A549 (cell line): ENCODE results near the gene CCDC88B. TPM values are rescaled to one million over a fixed set of nuclear protein-coding genes. Genes with fewer than 3 reads are reported as not detected.

ENCODE experiments used
- ATAC-seq, 2 experiments: fragments of 200-7000 bp in 1 of 2; fragments of >200 bp in 1 of 2; cut with Nextera tagmentation in 1 of 2; cut with Tn5 transposase in 1 of 2; 3 replicates each; pipeline versions ENCODE4 v1.8.0 to v1.9.1; 2018 to 2020; ENCODE audit warnings: mild to moderate bottlenecking in 1 of 2, moderate library complexity in 1 of 2
- CTCF ChIA-PET: fragments of 300-600 bp; sonication (Branson Sonifier 250); formaldehyde crosslinking; extraction: SDS; loops from one replicate; lab custom pipeline; 2021; ENCODE audit warnings: antibody characterized with exemption, inconsistent platforms; lab: Yijun Ruan, JAX
- POLR2A ChIA-PET: fragments of 350-600 bp; formaldehyde crosslinking; extraction: SDS; loops from one replicate; lab custom pipeline; 2021; ENCODE audit warnings: antibody characterized with exemption, inconsistent platforms; lab: Yijun Ruan, JAX
- DNase-seq, 2 experiments: peaks; one replicate each; pipeline versions ENCODE4 v3.0.0 to v3.0.0-alpha.2; 2011 to 2016; ENCODE audit warnings: low read depth in 1 of 2, low spot score in 1 of 2
- FAIRE-seq: peaks from 2 replicates; lab custom pipeline; 2011; peaks lifted over from hg19 to GRCh38; lab: Jason Lieb, UNC
- H3K27ac ChIP-seq, 2 experiments: fragments of >200 bp; sonication (Bioruptor Twin); formaldehyde crosslinking; 3 replicates each; pipeline ENCODE4 v1.5.1; 2016 to 2017
- H3K4me1 ChIP-seq: fragments of >200 bp; sonication (Bioruptor Twin); formaldehyde crosslinking; 3 replicates; pipeline ENCODE4 v1.6.1; 2016
- H3K4me2 ChIP-seq: fragments of >200 bp; sonication (Bioruptor Twin); formaldehyde crosslinking; 3 replicates; pipeline ENCODE4 v1.6.1; 2016
- H3K4me3 ChIP-seq: fragments of >200 bp; sonication (Bioruptor Twin); formaldehyde crosslinking; 3 replicates; pipeline ENCODE4 v1.5.1; 2016
- H3K9me3 ChIP-seq: fragments of >200 bp; sonication (Bioruptor Twin); formaldehyde crosslinking; 3 replicates; pipeline ENCODE4 v1.6.1; 2016
- CHD2 ChIP-seq: fragments of 150-350 bp; IDR thresholded peaks from 2 replicates; pipeline ENCODE4 v1.6.1; 2014; ENCODE audit warnings: low read length; ENCODE audit not compliant: partially characterized antibody
- EHMT2 ChIP-seq: fragments of 200-600 bp; sonication (generic); IDR thresholded peaks from 2 replicates; pipeline ENCODE4 v1.6.1; 2016; ENCODE audit warnings: antibody characterized with exemption, low read depth, mild to moderate bottlenecking, moderate library complexity
- ESRRA ChIP-seq: fragments of 150-350 bp; IDR thresholded peaks from 2 replicates; pipeline ENCODE4 v1.6.1; 2014; ENCODE audit warnings: mild to moderate bottlenecking, low read length, borderline replicate concordance
- FOSB ChIP-seq: fragments of 250-450 bp; sonication (Bioruptor Pico); IDR thresholded peaks from 2 replicates; pipeline ENCODE4 v1.5.0; 2020; ENCODE audit warnings: mild to moderate bottlenecking, moderate library complexity
- FOXS1 ChIP-seq: fragments of 250-450 bp; sonication (Bioruptor Pico); IDR thresholded peaks from 2 replicates; pipeline ENCODE4 v1.5.0; 2020; ENCODE audit warnings: mild to moderate bottlenecking, moderate library complexity
- HOXA7 ChIP-seq: fragments of 250-450 bp; sonication (Bioruptor Pico); IDR thresholded peaks from 2 replicates; pipeline ENCODE4 v1.5.0; 2020; ENCODE audit warnings: mild to moderate bottlenecking, moderate library complexity
- HOXB13 ChIP-seq: fragments of 250-450 bp; sonication (Bioruptor Pico); IDR thresholded peaks from 2 replicates; pipeline ENCODE4 v1.5.0; 2020; ENCODE audit warnings: low read depth, mild to moderate bottlenecking, moderate library complexity
- JUN ChIP-seq, 2 experiments: fragments of >200 bp; sonication (Bioruptor Twin); formaldehyde crosslinking; IDR thresholded peaks; 2 replicates in 1 of 2; 3 replicates in 1 of 2; pipeline ENCODE4 v1.6.1; 2016 to 2017
- KDM1A ChIP-seq: fragments of 200-600 bp; sonication (generic); IDR thresholded peaks from 2 replicates; pipeline ENCODE4 v1.6.1; 2016; ENCODE audit warnings: low read depth, mild to moderate bottlenecking
- PHF8 ChIP-seq: fragments of 200-600 bp; sonication (generic); IDR thresholded peaks from 2 replicates; pipeline ENCODE4 v1.6.1; 2016; ENCODE audit warnings: low read depth, mild to moderate bottlenecking, antibody characterized with exemption, moderate library complexity, borderline replicate concordance
- RAD21 ChIP-seq, 2 experiments: fragments of >200 bp in 1 of 2; sonication (Bioruptor Twin) in 1 of 2; formaldehyde crosslinking in 1 of 2; IDR thresholded peaks in 1 of 2; conservative IDR thresholded peaks in 1 of 2; 2 replicates in 1 of 2; 3 replicates in 1 of 2; pipeline ENCODE4 v1.6.1; 2012 to 2018; ENCODE audit warnings: inconsistent platforms in 1 of 2
- SMC3 ChIP-seq: fragments of >200 bp; sonication (Bioruptor Twin); formaldehyde crosslinking; IDR thresholded peaks from 3 replicates; pipeline ENCODE4 v1.6.1; 2018; ENCODE audit warnings: inconsistent platforms
- TP53 ChIP-seq: fragments of 250-450 bp; sonication (Bioruptor Pico); IDR thresholded peaks from 2 replicates; pipeline ENCODE4 v1.5.0; 2021; ENCODE audit warnings: mild to moderate bottlenecking, moderate library complexity
- ZC3H11A ChIP-seq: fragments of 450-650 bp; IDR thresholded peaks from 2 replicates; pipeline ENCODE4 v1.6.1; 2014; ENCODE audit warnings: antibody characterized with exemption, mild to moderate bottlenecking
- ZNF302 ChIP-seq: fragments of 250-450 bp; sonication (Bioruptor Pico); IDR thresholded peaks from 2 replicates; pipeline ENCODE4 v1.9.0; 2021; ENCODE audit warnings: inconsistent platforms, mild to moderate bottlenecking, moderate library complexity
- WGBS: methylation state at CpG from one replicate; pipeline ENCODE4 v1.1.6; 2017; ENCODE audit errors: missing lambda C conversion rate; 5-methylcytosine and 5-hydroxymethylcytosine counted together
- polyA plus RNA-seq, 4 experiments: library from polyadenylated mRNA; depleted of rRNA in 3 of 4; stranded (reverse); fragments of >200 nt; fragmentation: RNase III in 1 of 4; extraction: RNeasy Plus Mini Kit Qiagen cat#74134 plus additional on column Dnase treatment in 1 of 4; gene quantifications; 2 replicates in 3 of 4; 3 replicates in 1 of 4; pipeline ENCODE4 v1.2.3, GENCODE V29; 2011 to 2017
- TF ChIP-seq, protein P1 (sequence below): fragments of >200 bp; sonication (Bioruptor Twin); formaldehyde crosslinking; IDR thresholded peaks from 3 replicates; pipeline ENCODE4 v1.5.1; 2016
- TF ChIP-seq, protein P2 (sequence below): fragments of 200-600 bp; sonication (generic); IDR thresholded peaks from 2 replicates; pipeline ENCODE4 v1.6.1; 2016; ENCODE audit warnings: antibody characterized with exemption, mild to moderate bottlenecking, moderate library complexity
- TF ChIP-seq, protein P3 (sequence below): fragments of >200 bp; sonication (Bioruptor Twin); formaldehyde crosslinking; IDR thresholded peaks from 2 replicates; pipeline ENCODE4 v1.6.1; 2016
- TF ChIP-seq, protein P4 (sequence below): IDR thresholded peaks from 2 replicates; pipeline ENCODE4 v1.6.1; 2012; ENCODE audit warnings: low read depth, borderline replicate concordance
- TF ChIP-seq, protein P5 (sequence below): fragments of 450-650 bp; IDR thresholded peaks from 2 replicates; pipeline ENCODE4 v1.6.1; 2014; ENCODE audit warnings: antibody characterized with exemption
- TF ChIP-seq, protein P6 (sequence below): fragments of 250-450 bp; sonication (Bioruptor Pico); IDR thresholded peaks from 2 replicates; pipeline ENCODE4 v1.5.0; 2020; ENCODE audit warnings: low read depth, mild to moderate bottlenecking, moderate library complexity

Gene CCDC88B
- polyA plus RNA-seq, 2 of the 4 experiments (the other 2 are of a cell fraction), result 4.8 to 8.8 TPM

DNA sequence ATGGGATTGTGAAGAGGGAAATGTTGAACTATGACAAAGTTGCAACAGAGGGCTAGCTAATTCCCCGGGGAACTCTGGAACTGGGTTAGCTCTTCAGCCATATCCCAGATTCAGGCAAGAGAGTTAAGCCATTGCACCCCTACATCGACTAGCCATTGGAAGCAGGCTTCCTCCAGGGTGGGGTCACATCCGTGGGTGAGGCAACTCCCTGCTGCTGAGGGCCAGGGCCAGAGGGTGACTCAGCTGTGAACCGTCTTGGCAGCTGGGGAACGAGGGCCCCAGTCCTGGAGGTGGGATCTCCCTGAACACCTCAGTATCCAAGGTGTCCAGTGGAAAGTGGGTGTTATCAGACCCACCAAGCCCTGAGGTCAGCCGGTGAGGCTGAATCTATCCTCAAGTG, 60.1 kb downstream of the CCDC88B start:
- DNase-seq, result no peak
- H3K4me3 ChIP-seq, result no peak overlapping the region
- CTCF ChIA-PET, result interaction anchor here (1.2 to 1.4 kb wide), 2 partner anchors 43 to 252 kb away, joined by 3 read pairs; no protein-coding TSS in a partner anchor

DNA sequence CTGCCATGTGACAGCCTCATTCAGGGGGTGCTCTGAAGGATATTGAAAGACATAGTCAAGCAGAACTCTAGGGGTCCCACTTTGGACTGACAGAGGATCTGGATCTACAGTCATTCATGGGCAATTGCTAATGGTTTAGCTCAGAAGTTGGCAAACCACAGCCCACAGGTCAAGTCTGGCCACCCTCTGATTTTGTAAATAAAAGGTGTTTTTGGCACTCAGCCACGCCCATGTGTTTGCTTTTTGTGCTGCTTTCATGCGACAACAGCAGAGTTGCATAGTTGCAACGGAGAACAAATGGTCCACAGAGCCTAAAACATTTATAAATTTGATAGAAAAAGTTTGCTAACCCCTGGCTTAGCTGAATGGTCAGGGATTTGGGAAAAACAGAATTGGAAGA, 60.7 kb downstream of the CCDC88B start:
- POLR2A ChIA-PET, result no interaction called here
- DNase-seq (no peak), FAIRE-seq (no peak), ATAC-seq (no peak)
- Histone ChIP-seq H3K9me3 (peaks cover 12% of the 10 kb centered on the region), H3K27ac (no peak overlapping the region), H3K4me2 (no peak overlapping the region), H3K4me3 (no peak overlapping the region), H3K4me1 (0 out of 3 replicates have a peak, but pooled peaks cover 8% of the 10 kb centered on the region)
- CTCF ChIA-PET, result interaction anchor here (1.2 to 1.4 kb wide), 2 partner anchors 44 to 252 kb away, joined by 3 read pairs; no protein-coding TSS in a partner anchor
- WGBS, result 22% methylated on average over 3 of the region's 3 CpGs
- no peak for TF ChIP-seq SMC3
- no peak for TF ChIP-seq EHMT2
- TF ChIP-seq, protein P1, sequence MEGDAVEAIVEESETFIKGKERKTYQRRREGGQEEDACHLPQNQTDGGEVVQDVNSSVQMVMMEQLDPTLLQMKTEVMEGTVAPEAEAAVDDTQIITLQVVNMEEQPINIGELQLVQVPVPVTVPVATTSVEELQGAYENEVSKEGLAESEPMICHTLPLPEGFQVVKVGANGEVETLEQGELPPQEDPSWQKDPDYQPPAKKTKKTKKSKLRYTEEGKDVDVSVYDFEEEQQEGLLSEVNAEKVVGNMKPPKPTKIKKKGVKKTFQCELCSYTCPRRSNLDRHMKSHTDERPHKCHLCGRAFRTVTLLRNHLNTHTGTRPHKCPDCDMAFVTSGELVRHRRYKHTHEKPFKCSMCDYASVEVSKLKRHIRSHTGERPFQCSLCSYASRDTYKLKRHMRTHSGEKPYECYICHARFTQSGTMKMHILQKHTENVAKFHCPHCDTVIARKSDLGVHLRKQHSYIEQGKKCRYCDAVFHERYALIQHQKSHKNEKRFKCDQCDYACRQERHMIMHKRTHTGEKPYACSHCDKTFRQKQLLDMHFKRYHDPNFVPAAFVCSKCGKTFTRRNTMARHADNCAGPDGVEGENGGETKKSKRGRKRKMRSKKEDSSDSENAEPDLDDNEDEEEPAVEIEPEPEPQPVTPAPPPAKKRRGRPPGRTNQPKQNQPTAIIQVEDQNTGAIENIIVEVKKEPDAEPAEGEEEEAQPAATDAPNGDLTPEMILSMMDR, result no peak
- TF ChIP-seq HOXB13 (CRISPR knock-in tag), result no peak
- no peak for TF ChIP-seq ZC3H11A
- TF ChIP-seq ESRRA, result no peak
- TF ChIP-seq, protein P2, sequence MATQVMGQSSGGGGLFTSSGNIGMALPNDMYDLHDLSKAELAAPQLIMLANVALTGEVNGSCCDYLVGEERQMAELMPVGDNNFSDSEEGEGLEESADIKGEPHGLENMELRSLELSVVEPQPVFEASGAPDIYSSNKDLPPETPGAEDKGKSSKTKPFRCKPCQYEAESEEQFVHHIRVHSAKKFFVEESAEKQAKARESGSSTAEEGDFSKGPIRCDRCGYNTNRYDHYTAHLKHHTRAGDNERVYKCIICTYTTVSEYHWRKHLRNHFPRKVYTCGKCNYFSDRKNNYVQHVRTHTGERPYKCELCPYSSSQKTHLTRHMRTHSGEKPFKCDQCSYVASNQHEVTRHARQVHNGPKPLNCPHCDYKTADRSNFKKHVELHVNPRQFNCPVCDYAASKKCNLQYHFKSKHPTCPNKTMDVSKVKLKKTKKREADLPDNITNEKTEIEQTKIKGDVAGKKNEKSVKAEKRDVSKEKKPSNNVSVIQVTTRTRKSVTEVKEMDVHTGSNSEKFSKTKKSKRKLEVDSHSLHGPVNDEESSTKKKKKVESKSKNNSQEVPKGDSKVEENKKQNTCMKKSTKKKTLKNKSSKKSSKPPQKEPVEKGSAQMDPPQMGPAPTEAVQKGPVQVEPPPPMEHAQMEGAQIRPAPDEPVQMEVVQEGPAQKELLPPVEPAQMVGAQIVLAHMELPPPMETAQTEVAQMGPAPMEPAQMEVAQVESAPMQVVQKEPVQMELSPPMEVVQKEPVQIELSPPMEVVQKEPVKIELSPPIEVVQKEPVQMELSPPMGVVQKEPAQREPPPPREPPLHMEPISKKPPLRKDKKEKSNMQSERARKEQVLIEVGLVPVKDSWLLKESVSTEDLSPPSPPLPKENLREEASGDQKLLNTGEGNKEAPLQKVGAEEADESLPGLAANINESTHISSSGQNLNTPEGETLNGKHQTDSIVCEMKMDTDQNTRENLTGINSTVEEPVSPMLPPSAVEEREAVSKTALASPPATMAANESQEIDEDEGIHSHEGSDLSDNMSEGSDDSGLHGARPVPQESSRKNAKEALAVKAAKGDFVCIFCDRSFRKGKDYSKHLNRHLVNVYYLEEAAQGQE, result no peak
- TF ChIP-seq FOSB (CRISPR knock-in tag), result no peak
- no peak for TF ChIP-seq FOXS1 (CRISPR knock-in tag)
- TF ChIP-seq KDM1A, result no peak
- no peak for TF ChIP-seq PHF8
- TF ChIP-seq HOXA7 (CRISPR knock-in tag), result no peak

More for the DNA sequence above, 60.1 kb downstream of the CCDC88B start:
- TF ChIP-seq, protein P3, sequence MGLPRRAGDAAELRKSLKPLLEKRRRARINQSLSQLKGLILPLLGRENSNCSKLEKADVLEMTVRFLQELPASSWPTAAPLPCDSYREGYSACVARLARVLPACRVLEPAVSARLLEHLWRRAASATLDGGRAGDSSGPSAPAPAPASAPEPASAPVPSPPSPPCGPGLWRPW, result no peak
- TF ChIP-seq, protein P2, result no peak
- TF ChIP-seq KDM1A, result no peak
- TF ChIP-seq ZNF302 (CRISPR knock-in tag), result no peak
- TF ChIP-seq, protein P4, sequence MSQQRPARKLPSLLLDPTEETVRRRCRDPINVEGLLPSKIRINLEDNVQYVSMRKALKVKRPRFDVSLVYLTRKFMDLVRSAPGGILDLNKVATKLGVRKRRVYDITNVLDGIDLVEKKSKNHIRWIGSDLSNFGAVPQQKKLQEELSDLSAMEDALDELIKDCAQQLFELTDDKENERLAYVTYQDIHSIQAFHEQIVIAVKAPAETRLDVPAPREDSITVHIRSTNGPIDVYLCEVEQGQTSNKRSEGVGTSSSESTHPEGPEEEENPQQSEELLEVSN, result no peak
- no peak for TF ChIP-seq ZC3H11A
- TF ChIP-seq JUN (IDR thresholded peaks at IDR 0.05), result no peak
- TF ChIP-seq TP53 (CRISPR knock-in tag), result no peak
- TF ChIP-seq, protein P5, sequence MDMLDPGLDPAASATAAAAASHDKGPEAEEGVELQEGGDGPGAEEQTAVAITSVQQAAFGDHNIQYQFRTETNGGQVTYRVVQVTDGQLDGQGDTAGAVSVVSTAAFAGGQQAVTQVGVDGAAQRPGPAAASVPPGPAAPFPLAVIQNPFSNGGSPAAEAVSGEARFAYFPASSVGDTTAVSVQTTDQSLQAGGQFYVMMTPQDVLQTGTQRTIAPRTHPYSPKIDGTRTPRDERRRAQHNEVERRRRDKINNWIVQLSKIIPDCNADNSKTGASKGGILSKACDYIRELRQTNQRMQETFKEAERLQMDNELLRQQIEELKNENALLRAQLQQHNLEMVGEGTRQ, result no peak
- no peak for TF ChIP-seq RAD21 (conservative IDR thresholded peaks at IDR 0.05 in 1 of 2, IDR thresholded peaks at IDR 0.05 in 1 of 2)
- TF ChIP-seq, protein P6, sequence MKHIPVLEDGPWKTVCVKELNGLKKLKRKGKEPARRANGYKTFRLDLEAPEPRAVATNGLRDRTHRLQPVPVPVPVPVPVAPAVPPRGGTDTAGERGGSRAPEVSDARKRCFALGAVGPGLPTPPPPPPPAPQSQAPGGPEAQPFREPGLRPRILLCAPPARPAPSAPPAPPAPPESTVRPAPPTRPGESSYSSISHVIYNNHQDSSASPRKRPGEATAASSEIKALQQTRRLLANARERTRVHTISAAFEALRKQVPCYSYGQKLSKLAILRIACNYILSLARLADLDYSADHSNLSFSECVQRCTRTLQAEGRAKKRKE (CRISPR knock-in tag), result no peak
- TF ChIP-seq ESRRA, result no peak
- no peak for TF ChIP-seq EHMT2
- no peak for TF ChIP-seq CHD2
- no peak for FAIRE-seq
- ATAC-seq, result peak in 1 of 2 experiments; percentile 48; a peak in 2 of 6 replicates
- no peak overlapping the region for H3K4me2 ChIP-seq
- POLR2A ChIA-PET, result interaction anchor here (0.6 kb wide), 1 partner anchor 25 kb away, joined by 3 read pairs; no protein-coding TSS in a partner anchor
- H3K27ac ChIP-seq, result no peak overlapping the region
- H3K9me3 ChIP-seq, result peaks cover 12% of the 10 kb centered on the region
- 0 out of 3 replicates have a peak, but pooled peaks cover 8% of the 10 kb centered on the region for H3K4me1 ChIP-seq
- 30% methylated on average over 6 of the region's 6 CpGs for WGBS
